HG03095 (cell line): ENCODE measurements around the gene WASHC4.

Source experiments
- ATAC-seq: cut with Tn5 transposase; IDR thresholded peaks from one replicate; pipeline ENCODE4 v1.9.1; 2021; ENCODE audit warnings: moderate library complexity; ENCODE audit not compliant: unreplicated experiment

The WASHC4 gene

DNA sequence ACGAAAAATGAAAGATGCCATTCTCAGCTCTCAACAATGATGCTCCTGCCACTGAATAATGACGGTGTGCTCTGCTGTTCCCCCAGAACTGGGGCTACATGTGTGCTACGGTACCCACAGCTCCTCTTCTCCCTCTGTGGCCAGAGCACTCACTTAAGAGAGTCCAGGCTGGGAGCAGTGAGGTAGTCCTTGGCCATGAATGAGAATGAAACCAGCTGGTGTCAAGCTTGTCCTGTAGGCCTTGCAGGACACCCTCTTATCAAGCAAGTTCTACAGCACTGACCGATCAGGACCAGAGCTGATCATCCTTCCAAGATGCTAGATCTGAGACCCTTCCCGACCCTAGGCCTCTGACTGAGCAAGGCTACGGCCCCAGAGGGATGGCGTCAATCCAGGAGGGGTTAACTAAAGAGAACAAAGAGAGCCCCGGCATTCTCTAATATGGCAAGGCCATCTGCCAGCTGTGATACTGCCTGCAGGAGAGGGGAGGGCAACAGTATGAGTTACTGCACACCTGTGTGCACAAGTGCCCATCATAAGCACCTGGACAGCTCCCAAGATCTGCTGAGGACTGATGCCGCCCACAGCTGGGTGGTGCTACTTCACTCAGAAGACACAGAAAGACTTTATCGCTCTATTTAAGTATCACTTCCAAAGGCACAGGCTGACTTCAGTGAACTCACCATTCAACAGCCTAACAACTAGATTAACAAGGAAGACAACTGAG is 98.0 kb downstream of the WASHC4 start:
- ATAC-seq = no peak

GRCh38 chr12:105206686-105207374 is 99.3 kb downstream of the WASHC4 start:
- ATAC-seq = no peak

DNA sequence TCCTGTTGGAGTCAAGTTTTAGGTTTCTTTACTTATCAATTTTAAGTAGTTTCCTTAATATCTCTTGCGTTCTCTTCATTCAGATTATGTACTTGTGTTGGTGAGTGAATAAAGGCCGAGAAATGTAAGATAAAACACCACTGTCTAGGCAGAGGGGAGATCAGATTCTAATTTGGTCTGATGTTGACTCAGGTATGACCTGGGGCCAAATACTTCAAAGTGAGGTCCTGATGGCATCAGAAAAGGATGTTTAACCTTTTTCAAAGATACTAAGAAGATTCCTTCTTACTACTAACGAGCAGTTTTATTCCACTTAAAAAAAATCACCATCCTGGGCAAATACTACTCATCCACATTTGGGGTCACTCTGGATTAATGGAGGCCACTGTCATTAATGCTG is 101.6 kb downstream of the WASHC4 start:
- no peak for ATAC-seq

GRCh38 chr12:105212438-105212837 is 104.9 kb downstream of the WASHC4 start:
- ATAC-seq = no peak

- no peak for ATAC-seq
These were observed 106.6 kb downstream of the WASHC4 start for GRCh38 chr12:105214148-105214547.

- ATAC-seq = no peak
These were observed 107.3 kb downstream of the WASHC4 start for GRCh38 chr12:105214670-105215375.

DNA sequence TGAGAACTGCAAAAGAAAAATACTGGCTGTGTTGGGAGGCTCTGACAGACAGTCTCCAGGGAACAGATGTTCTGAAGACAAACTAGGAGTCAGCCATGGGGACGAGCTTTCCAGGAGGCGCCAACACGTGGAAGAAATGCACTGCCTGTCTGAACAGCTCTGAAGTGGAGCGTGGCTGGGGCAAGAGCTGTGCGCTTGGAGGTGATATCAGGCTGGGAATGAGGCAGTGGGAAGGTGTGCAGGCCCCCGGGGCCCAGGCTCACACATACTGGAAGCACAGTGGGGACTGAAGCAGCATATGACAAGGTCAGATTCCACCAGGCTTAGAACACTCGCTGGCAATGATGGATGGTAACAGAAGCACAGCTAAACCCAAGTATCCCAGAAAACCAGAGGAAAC is 110.9 kb downstream of the WASHC4 start:
- ATAC-seq = no peak
